Astrocyte (in vitro differentiated cells and primary cell): Measurements from ENCODE around the gene FGF9.

Experiments
- EZH2 ChIP-seq: IDR thresholded peaks from 2 replicates; pipeline ENCODE4 v1.6.1; 2012; ENCODE audit warnings: mild to moderate bottlenecking, low read length, inconsistent platforms; ENCODE audit not compliant: insufficient read depth
- TF ChIP-seq, protein P1 (sequence below): IDR thresholded peaks from 2 replicates; pipeline ENCODE4 v1.5.1; 2011; ENCODE audit warnings: low read depth, mild to moderate bottlenecking, inconsistent platforms, low read length, moderate library complexity; ENCODE audit not compliant: insufficient read depth

DNA sequence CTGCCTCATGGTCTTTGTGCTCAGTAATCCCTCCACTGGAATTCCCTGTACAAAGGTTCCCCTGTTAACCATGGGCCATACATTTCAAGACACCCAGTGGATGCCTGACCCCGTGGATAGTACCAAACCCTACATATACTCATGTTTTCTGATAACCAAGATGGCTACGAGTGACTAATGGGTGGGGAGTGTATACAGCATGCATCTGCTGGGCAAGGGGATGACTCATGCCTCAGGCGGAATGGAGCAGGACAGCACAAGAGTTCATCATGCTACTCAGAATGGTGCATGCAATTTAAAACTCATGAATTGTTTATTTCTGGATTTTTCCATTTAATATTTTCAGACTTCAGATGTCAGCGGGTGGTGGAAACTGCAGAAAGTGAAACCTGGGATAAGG, 13.3 kb upstream of the FGF9 start:
- TF ChIP-seq, protein P1, sequence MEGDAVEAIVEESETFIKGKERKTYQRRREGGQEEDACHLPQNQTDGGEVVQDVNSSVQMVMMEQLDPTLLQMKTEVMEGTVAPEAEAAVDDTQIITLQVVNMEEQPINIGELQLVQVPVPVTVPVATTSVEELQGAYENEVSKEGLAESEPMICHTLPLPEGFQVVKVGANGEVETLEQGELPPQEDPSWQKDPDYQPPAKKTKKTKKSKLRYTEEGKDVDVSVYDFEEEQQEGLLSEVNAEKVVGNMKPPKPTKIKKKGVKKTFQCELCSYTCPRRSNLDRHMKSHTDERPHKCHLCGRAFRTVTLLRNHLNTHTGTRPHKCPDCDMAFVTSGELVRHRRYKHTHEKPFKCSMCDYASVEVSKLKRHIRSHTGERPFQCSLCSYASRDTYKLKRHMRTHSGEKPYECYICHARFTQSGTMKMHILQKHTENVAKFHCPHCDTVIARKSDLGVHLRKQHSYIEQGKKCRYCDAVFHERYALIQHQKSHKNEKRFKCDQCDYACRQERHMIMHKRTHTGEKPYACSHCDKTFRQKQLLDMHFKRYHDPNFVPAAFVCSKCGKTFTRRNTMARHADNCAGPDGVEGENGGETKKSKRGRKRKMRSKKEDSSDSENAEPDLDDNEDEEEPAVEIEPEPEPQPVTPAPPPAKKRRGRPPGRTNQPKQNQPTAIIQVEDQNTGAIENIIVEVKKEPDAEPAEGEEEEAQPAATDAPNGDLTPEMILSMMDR: no peak
- no peak for TF ChIP-seq EZH2
